ENCODE data around the gene DACH1.

DACH1 gene

DNA sequence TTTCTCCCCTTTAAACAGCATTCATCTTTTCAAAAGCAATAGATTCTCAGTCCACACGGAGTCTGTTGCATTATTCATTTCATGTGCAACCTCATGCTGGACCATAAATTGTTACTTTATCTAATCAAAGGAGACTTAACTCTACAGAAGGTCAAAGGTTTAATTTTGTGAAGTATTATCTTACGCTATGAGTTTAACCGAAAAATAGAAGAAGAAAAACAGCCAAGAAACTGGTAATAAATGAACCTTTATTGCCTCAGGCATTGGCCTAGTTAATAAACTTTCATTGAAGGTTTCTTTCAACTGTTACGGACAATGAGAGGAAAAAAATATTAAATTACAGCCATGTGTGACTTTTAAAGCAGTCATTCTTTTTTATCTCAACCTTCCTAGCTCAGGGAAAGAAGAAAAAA lies 223.6 kb downstream of the DACH1 start:
- H3K4me3 ChIP-seq (ENCODE audit: low read depth, low read length) = no peak overlapping the region
- no peak for DNase-seq (ENCODE audit: low read depth)
- TF ChIP-seq, protein P1, sequence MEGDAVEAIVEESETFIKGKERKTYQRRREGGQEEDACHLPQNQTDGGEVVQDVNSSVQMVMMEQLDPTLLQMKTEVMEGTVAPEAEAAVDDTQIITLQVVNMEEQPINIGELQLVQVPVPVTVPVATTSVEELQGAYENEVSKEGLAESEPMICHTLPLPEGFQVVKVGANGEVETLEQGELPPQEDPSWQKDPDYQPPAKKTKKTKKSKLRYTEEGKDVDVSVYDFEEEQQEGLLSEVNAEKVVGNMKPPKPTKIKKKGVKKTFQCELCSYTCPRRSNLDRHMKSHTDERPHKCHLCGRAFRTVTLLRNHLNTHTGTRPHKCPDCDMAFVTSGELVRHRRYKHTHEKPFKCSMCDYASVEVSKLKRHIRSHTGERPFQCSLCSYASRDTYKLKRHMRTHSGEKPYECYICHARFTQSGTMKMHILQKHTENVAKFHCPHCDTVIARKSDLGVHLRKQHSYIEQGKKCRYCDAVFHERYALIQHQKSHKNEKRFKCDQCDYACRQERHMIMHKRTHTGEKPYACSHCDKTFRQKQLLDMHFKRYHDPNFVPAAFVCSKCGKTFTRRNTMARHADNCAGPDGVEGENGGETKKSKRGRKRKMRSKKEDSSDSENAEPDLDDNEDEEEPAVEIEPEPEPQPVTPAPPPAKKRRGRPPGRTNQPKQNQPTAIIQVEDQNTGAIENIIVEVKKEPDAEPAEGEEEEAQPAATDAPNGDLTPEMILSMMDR (IDR thresholded peaks at IDR 0.05; ENCODE audit: insufficient read depth, low read depth, low read length, missing control alignments) = no peak

DNA sequence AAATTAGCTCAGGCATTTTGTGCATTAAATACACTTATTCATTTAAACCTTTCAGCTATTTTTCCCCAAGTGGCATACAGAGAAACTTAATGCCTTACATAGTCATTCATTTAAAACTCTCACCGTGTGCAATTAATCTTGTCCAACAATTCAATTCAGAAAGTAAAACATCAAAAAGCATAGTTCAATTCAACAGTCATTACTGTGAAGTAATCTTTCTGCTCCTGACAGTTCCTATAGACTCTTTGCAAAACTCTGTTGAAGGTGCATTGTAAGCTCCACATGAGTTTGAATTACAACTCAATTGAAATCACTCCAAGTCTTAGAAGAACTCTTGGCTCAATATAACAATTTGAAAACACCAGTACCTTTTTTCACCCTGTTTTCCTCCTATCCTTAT lies 228.3 kb downstream of the DACH1 start:
- no peak overlapping the region for H3K4me3 ChIP-seq (ENCODE audit: low read depth, low read length)
- TF ChIP-seq, protein P1 (IDR thresholded peaks at IDR 0.05; ENCODE audit: insufficient read depth, low read depth, low read length, missing control alignments) = no peak

DNA sequence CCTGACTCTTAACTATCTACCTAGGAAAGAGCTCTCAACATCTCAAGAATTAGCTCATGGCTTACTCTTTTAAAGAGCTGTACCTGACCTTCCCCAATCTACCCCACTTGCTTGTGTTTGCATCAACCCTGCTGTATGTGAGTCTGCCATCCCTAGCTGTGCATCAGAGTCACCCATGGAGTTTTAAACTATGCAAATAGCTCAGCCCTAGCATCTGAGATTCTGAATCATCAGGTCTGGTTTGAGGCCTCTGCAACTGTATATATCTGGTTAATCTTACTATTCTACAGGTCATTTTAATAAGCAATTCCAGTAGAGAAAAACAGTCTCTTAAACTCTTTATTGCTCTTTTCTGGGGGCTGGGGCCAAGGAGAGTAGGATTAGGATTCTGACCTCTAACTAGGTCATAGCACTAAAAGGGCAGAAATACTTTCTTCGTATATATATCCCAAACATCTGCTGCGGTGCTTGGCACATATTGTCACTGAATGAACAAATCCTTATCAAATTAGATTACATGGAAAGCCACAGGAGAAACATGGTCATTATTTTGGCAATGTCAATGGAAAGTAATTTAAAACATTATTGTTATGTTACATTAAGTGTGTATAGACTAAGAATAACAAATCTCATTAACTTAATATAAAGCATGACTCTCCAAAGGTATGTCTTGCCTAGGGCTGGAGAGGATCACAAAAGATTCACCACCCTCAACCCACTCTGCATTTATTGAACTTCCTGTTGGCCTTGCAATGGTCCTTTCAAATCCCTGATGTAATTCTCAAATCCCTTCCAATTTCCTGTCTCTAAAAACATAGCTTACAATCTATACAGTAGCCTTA lies 232.2 kb downstream of the DACH1 start:
- no peak overlapping the region for H3K4me3 ChIP-seq (ENCODE audit: low read depth, low read length)
- DNase-seq (ENCODE audit: low read depth) = no peak
- TF ChIP-seq, protein P1 (IDR thresholded peaks at IDR 0.05; ENCODE audit: insufficient read depth, low read depth, low read length, missing control alignments) = no peak

More for the DNA sequence above, 228.3 kb downstream of the DACH1 start:
- no peak for DNase-seq (ENCODE audit: low read depth)

DNA sequence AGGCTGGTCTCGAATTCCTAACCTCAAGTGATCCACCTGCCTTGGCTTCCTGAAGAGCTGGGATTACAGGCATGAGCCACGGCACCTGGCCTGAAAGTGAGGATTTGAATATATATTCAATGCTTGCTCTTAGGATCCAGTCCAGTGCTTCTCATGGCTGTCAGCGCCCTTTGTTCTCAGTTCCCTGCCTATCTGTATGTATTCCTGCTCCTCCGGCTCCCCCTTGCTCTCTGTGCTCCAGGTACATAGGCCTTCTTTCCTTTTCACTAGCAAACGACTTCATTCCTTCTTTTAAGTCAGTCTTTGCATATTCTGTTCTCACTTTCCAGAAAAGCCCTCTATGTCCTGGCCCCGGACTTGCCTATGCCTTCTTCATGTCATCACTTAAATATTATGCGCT lies 232.8 kb downstream of the DACH1 start:
- no peak overlapping the region for H3K4me3 ChIP-seq (ENCODE audit: low read depth, low read length)
- TF ChIP-seq, protein P1 (IDR thresholded peaks at IDR 0.05; ENCODE audit: insufficient read depth, low read depth, low read length, missing control alignments) = no peak
- no peak for DNase-seq (ENCODE audit: low read depth)

DNA sequence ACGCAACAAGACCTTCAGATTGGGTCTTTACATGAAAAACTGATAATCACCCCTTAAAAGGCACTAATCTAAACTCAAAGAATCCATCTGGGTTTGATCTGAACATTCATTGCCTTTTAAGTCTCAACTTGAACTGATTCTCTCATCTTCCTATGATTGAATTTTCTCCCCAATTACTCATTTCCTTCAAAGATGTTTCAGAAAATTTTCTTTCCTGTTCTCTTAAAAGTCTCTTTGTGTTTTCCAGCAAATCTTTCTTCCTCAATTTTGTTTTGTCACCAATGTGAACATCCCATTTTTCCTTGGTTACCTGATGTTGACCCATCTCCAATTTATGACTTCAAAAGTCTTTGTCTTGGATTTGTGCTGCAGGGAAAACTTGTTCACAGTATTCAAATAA lies 234.3 kb downstream of the DACH1 start:
- TF ChIP-seq, protein P1 (IDR thresholded peaks at IDR 0.05; ENCODE audit: insufficient read depth, low read depth, low read length, missing control alignments) = no peak
- H3K4me3 ChIP-seq (ENCODE audit: low read depth, low read length) = no peak overlapping the region
- no peak for DNase-seq (ENCODE audit: low read depth)

DNA sequence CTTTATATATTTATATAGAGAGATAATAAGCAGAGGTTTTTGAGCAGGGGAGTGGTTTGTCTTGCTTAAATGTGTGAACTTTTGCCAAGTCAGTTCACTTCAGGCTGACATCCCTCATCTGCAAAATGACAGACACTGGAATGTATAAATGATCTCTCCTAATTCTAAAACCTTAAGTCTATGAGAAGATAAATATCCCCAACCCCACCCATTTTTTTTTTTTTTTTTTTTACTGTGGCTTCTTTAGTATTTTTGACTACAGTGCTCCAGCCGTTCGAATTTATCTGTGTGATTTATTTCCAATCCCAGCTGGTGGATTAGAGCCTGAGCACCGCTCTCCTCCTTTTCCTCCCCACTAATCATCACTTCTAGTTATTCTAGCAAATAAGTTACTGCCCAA lies 234.8 kb downstream of the DACH1 start:
- TF ChIP-seq, protein P1 (IDR thresholded peaks at IDR 0.05; ENCODE audit: insufficient read depth, low read depth, low read length, missing control alignments) = no peak
- no peak for DNase-seq (ENCODE audit: low read depth)
- no peak overlapping the region for H3K4me3 ChIP-seq (ENCODE audit: low read depth, low read length)

DNA sequence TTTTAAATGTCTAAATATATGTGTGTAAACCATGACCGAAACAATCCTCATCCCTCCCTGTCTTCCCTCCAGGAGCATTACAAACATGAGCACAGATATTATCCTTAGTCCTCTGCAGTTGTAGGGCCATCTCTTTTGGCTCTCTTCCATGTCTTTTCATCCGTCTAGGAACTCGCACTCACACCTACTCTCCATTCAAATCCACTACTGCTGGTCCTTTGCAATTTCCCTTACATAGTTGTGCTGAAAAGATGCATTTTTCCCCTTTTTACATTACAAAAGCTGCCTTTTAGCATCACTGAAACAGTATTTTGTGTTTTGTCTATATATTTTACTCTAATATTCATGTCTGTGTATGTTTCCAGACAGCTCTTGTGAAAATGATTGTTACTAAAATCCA lies 237.8 kb downstream of the DACH1 start:
- no peak for DNase-seq (ENCODE audit: low read depth)
- TF ChIP-seq, protein P1 (IDR thresholded peaks at IDR 0.05; ENCODE audit: insufficient read depth, low read depth, low read length, missing control alignments) = no peak
- H3K4me3 ChIP-seq (ENCODE audit: low read depth, low read length) = no peak overlapping the region
